HUES48 (cell line): ENCODE data around the gene CAVIN1.
"Not testable (repeated sequence)": the region's sequence is repeated elsewhere in the genome, so short reads cannot be mapped to it uniquely, and the experiment has no call there.

Experiments used
- H3K27ac ChIP-seq: one replicate; pipeline ENCODE4 v1.7.0; 2013; ENCODE audit warnings: low read depth, low read length, inconsistent platforms
- H3K27me3 ChIP-seq: 2 replicates; pipeline ENCODE4 v1.6.1; 2013; ENCODE audit warnings: mild to moderate bottlenecking, low read length; ENCODE audit not compliant: control insufficient read depth, insufficient read depth
- H3K36me3 ChIP-seq: 2 replicates; pipeline ENCODE4 v1.6.1; 2013; ENCODE audit warnings: low read length; ENCODE audit not compliant: control insufficient read depth, insufficient read depth
- H3K4me1 ChIP-seq: 2 replicates; pipeline ENCODE4 v1.6.1; 2013; ENCODE audit warnings: mild to moderate bottlenecking, low read length; ENCODE audit not compliant: control insufficient read depth, insufficient read depth
- H3K4me3 ChIP-seq: 2 replicates; pipeline ENCODE4 v1.5.1; 2013; ENCODE audit warnings: mild to moderate bottlenecking, low read depth, low read length
- H3K9ac ChIP-seq: 2 replicates; pipeline ENCODE4 v1.6.1; 2013; ENCODE audit warnings: mild to moderate bottlenecking, low read depth, low read length, moderate library complexity
- H3K9me3 ChIP-seq: 2 replicates; pipeline ENCODE4 v1.6.1; 2013; ENCODE audit warnings: low read length; ENCODE audit not compliant: control insufficient read depth, insufficient read depth

The CAVIN1 gene

DNA sequence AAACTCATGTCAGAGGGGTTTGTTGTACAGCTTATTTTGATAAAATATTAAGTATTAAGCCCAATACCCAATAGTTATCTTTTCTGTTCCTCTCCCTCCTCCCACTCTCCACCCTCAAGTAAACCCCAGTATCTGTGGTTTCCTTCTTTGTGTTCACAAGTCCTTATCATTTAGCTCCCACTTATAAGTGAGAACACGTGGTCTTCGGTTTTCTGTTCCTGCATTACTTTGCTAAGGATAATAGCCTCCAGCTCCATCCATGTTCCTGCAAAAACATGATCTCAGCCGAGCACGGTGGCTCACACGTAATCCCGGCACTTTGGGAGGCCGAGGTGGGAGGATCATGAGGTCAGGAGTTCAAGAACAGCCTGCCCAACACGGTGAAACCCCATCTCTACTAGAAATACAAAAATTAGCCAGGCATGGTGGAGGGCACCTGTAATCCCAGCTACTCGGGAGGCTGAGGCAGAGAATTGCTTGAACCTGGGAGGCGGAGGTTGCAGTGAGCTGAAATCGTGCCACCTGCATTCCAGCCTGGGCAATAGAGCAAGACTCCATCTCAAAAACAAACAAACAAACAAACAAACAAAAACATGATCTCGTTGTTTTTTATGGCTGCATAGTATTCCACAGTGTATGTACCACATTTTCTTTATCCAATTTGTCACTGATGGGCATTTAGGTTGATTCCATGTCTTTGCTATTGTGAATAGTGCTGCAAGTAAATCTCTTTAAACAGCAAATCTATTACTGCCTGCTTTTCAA, 54.1 kb downstream of the CAVIN1 start:
- H3K36me3 ChIP-seq, H3K27me3 ChIP-seq, H3K9me3 ChIP-seq, H3K9ac ChIP-seq, H3K4me3 ChIP-seq, H3K27ac ChIP-seq: not testable (repeated sequence)
- H3K4me1 ChIP-seq, result peaks cover 18% of the 10 kb centered on the region

GRCh38 chr17:42368310-42368709, 54.7 kb downstream of the CAVIN1 start:
- H3K36me3 ChIP-seq, H3K27ac ChIP-seq, H3K27me3 ChIP-seq, H3K4me3 ChIP-seq, H3K9ac ChIP-seq, H3K9me3 ChIP-seq: not testable (repeated sequence)
- peaks cover 18% of the 10 kb centered on the region for H3K4me1 ChIP-seq

GRCh38 chr17:42366176-42367023, 56.7 kb downstream of the CAVIN1 start:
- peaks cover 36% of the 10 kb centered on the region for H3K4me1 ChIP-seq
- not testable (repeated sequence) for H3K27me3 ChIP-seq, H3K9ac ChIP-seq, H3K36me3 ChIP-seq, H3K27ac ChIP-seq, H3K9me3 ChIP-seq, H3K4me3 ChIP-seq

GRCh38 chr17:42365136-42365535, 57.9 kb downstream of the CAVIN1 start:
- Histone ChIP-seq H3K27ac (no peak overlapping the region), H3K4me1 (peaks cover 40% of the 10 kb centered on the region), H3K27me3 (no peaks in the 10 kb centered on the region), H3K9me3 (no peaks in the 10 kb centered on the region), H3K4me3 (no peak overlapping the region), H3K36me3 (no peaks in the 10 kb centered on the region), H3K9ac (no peak overlapping the region)

GRCh38 chr17:42363767-42364585, 59.1 kb downstream of the CAVIN1 start:
- no peaks in the 10 kb centered on the region for H3K36me3 ChIP-seq
- H3K27me3 ChIP-seq, result no peaks in the 10 kb centered on the region
- peaks cover 40% of the 10 kb centered on the region for H3K4me1 ChIP-seq
- H3K9me3 ChIP-seq, result no peaks in the 10 kb centered on the region
- H3K4me3 ChIP-seq, result no peak overlapping the region
- H3K9ac ChIP-seq, result no peak overlapping the region
- H3K27ac ChIP-seq, result no peak overlapping the region

- no peak overlapping the region for H3K9ac ChIP-seq
- H3K4me1 ChIP-seq, result peaks cover 40% of the 10 kb centered on the region
These were observed 59.8 kb downstream of the CAVIN1 start for GRCh38 chr17:42363231-42363630.

GRCh38 chr17:42362245-42362961, 60.7 kb downstream of the CAVIN1 start:
- no peak overlapping the region for H3K4me3 ChIP-seq
- no peak overlapping the region for H3K9ac ChIP-seq
- no peaks in the 10 kb centered on the region for H3K36me3 ChIP-seq
- no peaks in the 10 kb centered on the region for H3K27me3 ChIP-seq
- H3K9me3 ChIP-seq, result no peaks in the 10 kb centered on the region
- peaks cover 31% of the 10 kb centered on the region for H3K4me1 ChIP-seq
- H3K27ac ChIP-seq, result peak overlapping the region; percentile 51

More at GRCh38 chr17:42363231-42363630, 59.8 kb downstream of the CAVIN1 start:
- Histone ChIP-seq H3K4me3 (no peak overlapping the region), H3K27ac (no peak overlapping the region), H3K27me3 (no peaks in the 10 kb centered on the region), H3K9me3 (no peaks in the 10 kb centered on the region), H3K36me3 (no peaks in the 10 kb centered on the region)

DNA sequence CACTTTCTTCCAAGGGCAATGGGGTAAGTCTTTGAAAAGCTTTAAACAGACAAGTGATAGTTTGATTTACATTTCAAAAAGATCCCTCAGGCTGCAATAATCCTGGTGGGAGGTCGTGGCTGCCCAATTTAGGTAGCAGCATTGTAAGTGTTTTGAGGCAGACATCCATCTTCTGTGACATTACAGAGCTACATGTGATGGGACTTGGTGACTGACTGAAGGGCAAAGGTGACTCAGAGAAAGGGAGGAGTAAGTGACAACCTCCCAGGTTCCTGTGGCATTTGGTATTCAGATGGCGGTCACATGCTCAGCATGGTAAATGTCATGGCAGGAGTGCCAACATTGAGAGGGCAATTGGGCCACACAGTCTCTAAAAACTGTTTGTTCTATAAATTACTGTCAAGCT, 61.3 kb downstream of the CAVIN1 start:
- H3K27me3 ChIP-seq, result no peaks in the 10 kb centered on the region
- peak overlapping the region; percentile 51 for H3K27ac ChIP-seq
- H3K9me3 ChIP-seq, result no peaks in the 10 kb centered on the region
- no peaks in the 10 kb centered on the region for H3K36me3 ChIP-seq
- peaks cover 29% of the 10 kb centered on the region for H3K4me1 ChIP-seq
- H3K9ac ChIP-seq, result no peak overlapping the region
- H3K4me3 ChIP-seq, result no peak overlapping the region

- not testable (repeated sequence) for H3K9ac ChIP-seq, H3K4me3 ChIP-seq, H3K9me3 ChIP-seq, H3K27me3 ChIP-seq, H3K27ac ChIP-seq, H3K36me3 ChIP-seq
- peaks cover 22% of the 10 kb centered on the region for H3K4me1 ChIP-seq
These were observed 62.7 kb downstream of the CAVIN1 start for GRCh38 chr17:42360388-42360787.

DNA sequence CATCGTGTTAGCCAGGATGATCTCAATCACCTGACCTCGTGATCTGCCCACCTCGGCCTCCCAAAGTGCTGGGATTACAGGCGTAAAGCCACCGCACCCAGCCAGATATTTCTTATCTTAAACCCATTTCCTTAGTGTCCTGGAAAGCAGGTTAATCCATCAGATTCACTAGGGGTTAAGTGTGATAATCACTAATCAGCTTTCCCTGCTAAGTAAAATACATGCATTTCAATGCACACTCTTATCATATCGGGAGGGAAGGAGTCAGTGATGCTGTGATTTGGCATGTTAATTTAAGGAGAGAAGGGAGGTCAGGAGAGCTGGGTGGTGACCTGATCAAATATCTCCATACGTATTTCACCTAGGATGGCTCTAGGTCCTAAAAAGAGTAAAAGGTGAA, 63.9 kb downstream of the CAVIN1 start:
- Histone ChIP-seq H3K36me3 (no peaks in the 10 kb centered on the region), H3K27me3 (no peaks in the 10 kb centered on the region), H3K4me3 (no peak overlapping the region), H3K9ac (no peak overlapping the region), H3K9me3 (no peaks in the 10 kb centered on the region), H3K27ac (no peak overlapping the region), H3K4me1 (peaks cover 22% of the 10 kb centered on the region)
